ENCODE data around the gene ITGAV.

GRCh38 chr2:186575302-186575701 is 14.6 kb upstream of the ITGAV start:
- TF ChIP-seq POLR2AphosphoS5 (IDR thresholded peaks at IDR 0.05; ENCODE audit: low read depth, low read length) (no peak), POLR2A (IDR thresholded peaks at IDR 0.05; ENCODE audit: low read depth, low read length) (no peak), TAF1 (IDR thresholded peaks at IDR 0.05; ENCODE audit: low read depth, low read length) (no peak), SPI1 (IDR thresholded peaks at IDR 0.05; ENCODE audit: low read depth, low read length) (peak; percentile 34; the same call in 1 of the 2 replicates), POU2F2 (IDR thresholded peaks at IDR 0.05; ENCODE audit: low read depth, low read length) (no peak)
